Mammary epithelial cell (primary cell): ENCODE data around the gene MCF2L.

Experiments used
- CTCF ChIP-seq, 2 donors: IDR thresholded peaks in 1 of 2; conservative IDR thresholded peaks in 1 of 2; 2 replicates each; pipeline ENCODE4 v1.5.1; 2011 to 2012; ENCODE audit warnings: inconsistent platforms in 2 of 2, low read length in 2 of 2, mild to moderate bottlenecking in 2 of 2, control low read depth in 1 of 2, low read depth in 1 of 2; ENCODE audit not compliant: insufficient read depth in 1 of 2; ENCODE audit errors: extremely low read depth in 1 of 2
- EZH2 ChIP-seq: IDR thresholded peaks from 2 replicates; pipeline ENCODE4 v1.6.1; 2012; ENCODE audit warnings: low read length, inconsistent platforms, borderline replicate concordance

GRCh38 chr13:112943309-112944125 is 25.5 kb upstream of the MCF2L start:
- no peak for TF ChIP-seq EZH2
- TF ChIP-seq CTCF (conservative IDR thresholded peaks at IDR 0.05 in 1 of 2, IDR thresholded peaks at IDR 0.05 in 1 of 2; ENCODE audit: extremely low read depth in 1 of 2, insufficient read depth in 1 of 2, low read depth in 1 of 2, low read length in 2 of 2), result no peak
